GM12878 (cell line): ENCODE results near the gene TPR. TPM values are rescaled to one million over a fixed set of nuclear protein-coding genes. Genes with fewer than 3 reads are reported as not detected.

Source experiments
- ATAC-seq: fragments of 200-7000 bp; cut with Tn5 transposase; 3 replicates; pipeline ENCODE4 v1.9.1; 2020; ENCODE audit warnings: mild to moderate bottlenecking, moderate library complexity
- BruUV-seq: library from RNA; stranded (reverse); fragments of 400-500 nt; replicated peaks from 2 replicates; lab custom pipeline; 2021; lab: Mats Ljungman, UMichigan
- CTCF ChIA-PET: fragments of 300-600 bp; sonication (Branson Sonifier 250); formaldehyde crosslinking; extraction: SDS; loops from one replicate; lab custom pipeline; 2021; ENCODE audit warnings: inconsistent platforms; lab: Yijun Ruan, JAX
- POLR2A ChIA-PET: fragments of 350-600 bp; formaldehyde crosslinking; extraction: SDS; loops from one replicate; lab custom pipeline; 2021; ENCODE audit warnings: inconsistent platforms; lab: Charles Lee
- RAD21 ChIA-PET: fragments of 300-600 bp; sonication (Branson Sonifier 250); formaldehyde crosslinking; loops from one replicate; lab custom pipeline; 2023; ENCODE audit warnings: antibody characterized with exemption; ENCODE audit not compliant: unreplicated experiment; lab: Charles Lee
- SMC1A ChIA-PET: fragments of 300-600 bp; sonication (Branson Sonifier 250); formaldehyde crosslinking; loops from one replicate; lab custom pipeline; 2023; ENCODE audit not compliant: unreplicated experiment, uncharacterized antibody; lab: Charles Lee
- DNase-seq: peaks from one replicate; pipeline ENCODE4 v3.0.0-alpha.2; 2011; ENCODE audit warnings: low read depth, low spot score
- FAIRE-seq: peaks from 3 replicates; lab custom pipeline; 2011; peaks lifted over from hg19 to GRCh38; lab: Jason Lieb, UNC
- H2AFZ ChIP-seq: 2 replicates; pipeline ENCODE4 v1.6.0; 2011; ENCODE audit warnings: low read depth, low read length, control low read depth; ENCODE audit not compliant: control insufficient read depth
- H3K27ac ChIP-seq: 2 replicates; pipeline ENCODE4 v1.5.1; 2011; ENCODE audit warnings: control low read depth; ENCODE audit not compliant: control insufficient read depth, insufficient read depth
- H3K27me3 ChIP-seq, 2 experiments: replicated peaks in 1 of 2; 2 replicates each; pipeline versions ENCODE4 v1.6.0 to v1.6.1; 2011; ENCODE audit warnings: low read length in 1 of 2; ENCODE audit not compliant: control insufficient read depth in 2 of 2, insufficient read depth in 2 of 2
- H3K36me3 ChIP-seq, 2 experiments: 2 replicates each; pipeline ENCODE4 v1.5.1; 2011; ENCODE audit warnings: low read length in 1 of 2; ENCODE audit not compliant: control insufficient read depth in 2 of 2, insufficient read depth in 2 of 2
- H3K4me1 ChIP-seq: 2 replicates; pipeline ENCODE4 v1.6.1; 2011; ENCODE audit warnings: mild to moderate bottlenecking, low read length, moderate library complexity, mixed read lengths; ENCODE audit not compliant: control insufficient read depth, insufficient read depth
- H3K4me2 ChIP-seq: 2 replicates; pipeline ENCODE4 v1.6.0; 2011; ENCODE audit warnings: control low read depth; ENCODE audit not compliant: control insufficient read depth, insufficient read depth
- H3K4me3 ChIP-seq: fragments of 200-600 bp; sonication (generic); 2 replicates; pipeline ENCODE4 v1.5.1; 2016
- H3K79me2 ChIP-seq: 2 replicates; pipeline ENCODE4 v1.6.0; 2011; ENCODE audit warnings: low read length; ENCODE audit not compliant: control insufficient read depth, insufficient read depth
- H3K9ac ChIP-seq: 2 replicates; pipeline ENCODE4 v1.8.0; 2011; ENCODE audit warnings: low read length, control low read depth, mixed read lengths; ENCODE audit not compliant: control insufficient read depth, insufficient read depth
- H3K9me3 ChIP-seq: replicated peaks from 3 replicates; pipeline ENCODE4 v1.5.1; 2011; ENCODE audit warnings: mild to moderate bottlenecking, low read length; ENCODE audit not compliant: control insufficient read depth, insufficient read depth
- H4K20me1 ChIP-seq: 2 replicates; pipeline ENCODE4 v1.6.0; 2011; ENCODE audit not compliant: control insufficient read depth, insufficient read depth
- CHD1 ChIP-seq: IDR thresholded peaks from 2 replicates; pipeline ENCODE4 v1.6.1; 2012; ENCODE audit warnings: low read depth, low read length, improper control_type of control experiment
- EGR1 ChIP-seq, 2 experiments: IDR thresholded peaks; 1 replicate in 1 of 2; 2 replicates in 1 of 2; pipeline ENCODE4 v1.6.1; 2011 to 2012; ENCODE audit warnings: low read depth in 2 of 2, low read length in 2 of 2, borderline replicate concordance in 1 of 2, mild to moderate bottlenecking in 1 of 2, moderate library complexity in 1 of 2
- HDAC2 ChIP-seq: fragments of 200-600 bp; sonication (generic); IDR thresholded peaks from 2 replicates; pipeline ENCODE4 v1.6.1; 2017
- IRF4 ChIP-seq: IDR thresholded peaks from 2 replicates; pipeline ENCODE4 v1.6.1; 2011; ENCODE audit warnings: low read depth, low read length
- MEF2A ChIP-seq: IDR thresholded peaks from 2 replicates; pipeline ENCODE4 v1.6.1; 2011; ENCODE audit warnings: low read depth, mild to moderate bottlenecking, low read length, moderate library complexity; ENCODE audit not compliant: insufficient read depth
- MEF2B ChIP-seq: fragments of 450-650 bp; IDR thresholded peaks from 2 replicates; pipeline ENCODE4 v1.6.1; 2018; ENCODE audit warnings: mild to moderate bottlenecking, moderate library complexity; ENCODE audit not compliant: partially characterized antibody, poor library complexity, severe bottlenecking
- MTA3 ChIP-seq: IDR thresholded peaks from 2 replicates; pipeline ENCODE4 v1.6.1; 2012; ENCODE audit warnings: low read length, inconsistent platforms, borderline replicate concordance
- MXI1 ChIP-seq: fragments of 150-350 bp; IDR thresholded peaks from 2 replicates; pipeline ENCODE4 v1.6.1; 2011; ENCODE audit warnings: low read depth, mild to moderate bottlenecking, inconsistent platforms, low read length, improper control_type of control experiment
- RAD21 ChIP-seq: IDR thresholded peaks from 2 replicates; pipeline ENCODE4 v1.6.1; 2011; ENCODE audit warnings: mild to moderate bottlenecking, low read depth, low read length, moderate library complexity; ENCODE audit not compliant: insufficient read depth
- SIX5 ChIP-seq: IDR thresholded peaks from 2 replicates; pipeline ENCODE4 v1.6.1; 2011; ENCODE audit warnings: mild to moderate bottlenecking, low read depth, low read length, moderate library complexity; ENCODE audit not compliant: severe bottlenecking
- WGBS: methylation state at CpG from one replicate; pipeline ENCODE4 v1.1.6; 2016; ENCODE audit warnings: low lambda C conversion rate; ENCODE audit not compliant: insufficient replicate concordance, insufficient coverage; ENCODE audit errors: missing lambda C conversion rate; 5-methylcytosine and 5-hydroxymethylcytosine counted together
- in situ Hi-C: fragments of 300-500 bp; cut with MboI; formaldehyde crosslinking; loops from 9 replicates; pipeline ENCODE4 v1.14.3; 2018; ENCODE audit warnings: mixed read lengths
- intact Hi-C: fragments of 100-400 bp; cut with micrococcal nuclease; formaldehyde crosslinking; loops from one replicate; pipeline ENCODE4 v1.14.2; 2022; ENCODE audit not compliant: unreplicated experiment
- polyA plus RNA-seq, 11 experiments: library from polyadenylated mRNA; depleted of rRNA in 4 of 11; unstranded in 6 of 11; stranded (reverse) in 5 of 11; fragments of >200 nt; fragmentation: Nextera tagmentation in 4 of 11; fragmentation: Illumina TruSeq in 1 of 11; extraction: Ambion mirVana in 4 of 11; extraction: Trizol in 1 of 11; gene quantifications; 1 replicate in 1 of 11; 2 replicates in 10 of 11; pipeline versions ENCODE4 v1.2.1 to v1.2.3, GENCODE V29; 2011 to 2016; ENCODE audit warnings: inconsistent platforms in 2 of 11, missing spikeins in 2 of 11, low read depth in 1 of 11
- total RNA-seq, 4 experiments: library from RNA; depleted of rRNA in 3 of 4; stranded (reverse); fragments of >200 nt in 3 of 4; fragmentation: Illumina TruSeq in 1 of 4; extraction: Trizol in 1 of 4; gene quantifications; 2 replicates each; pipeline versions ENCODE4 v1.2.1 to v1.2.3, GENCODE V29; 2013 to 2021
- TF ChIP-seq, protein P1 (sequence below): IDR thresholded peaks from 2 replicates; pipeline ENCODE4 v1.6.1; 2011; ENCODE audit warnings: mild to moderate bottlenecking, low read depth, low read length, moderate library complexity; ENCODE audit not compliant: insufficient replicate concordance
- TF ChIP-seq, protein P2 (sequence below): fragments of 450-650 bp; formaldehyde crosslinking; IDR thresholded peaks from 2 replicates; pipeline ENCODE4 v1.5.0; 2022; ENCODE audit warnings: mild to moderate bottlenecking, missing genetic modification characterization
- TF ChIP-seq, protein P3 (sequence below): fragments of 450-650 bp; IDR thresholded peaks from 2 replicates; pipeline ENCODE4 v1.6.1; 2018; ENCODE audit warnings: mild to moderate bottlenecking, low read depth, moderate library complexity; ENCODE audit not compliant: partially characterized antibody
- TF ChIP-seq, protein P4 (sequence below): fragments of 450-650 bp; IDR thresholded peaks from 2 replicates; pipeline ENCODE4 v1.6.1; 2017; ENCODE audit warnings: antibody characterized with exemption, mild to moderate bottlenecking, moderate library complexity

TPR gene
- total and polyA plus RNA-seq, 10 of the 15 experiments (the other 5 are each of a cell fraction or from before 2014, with no cell fraction given): 30.9 to 122 (median 92.2) TPM

DNA sequence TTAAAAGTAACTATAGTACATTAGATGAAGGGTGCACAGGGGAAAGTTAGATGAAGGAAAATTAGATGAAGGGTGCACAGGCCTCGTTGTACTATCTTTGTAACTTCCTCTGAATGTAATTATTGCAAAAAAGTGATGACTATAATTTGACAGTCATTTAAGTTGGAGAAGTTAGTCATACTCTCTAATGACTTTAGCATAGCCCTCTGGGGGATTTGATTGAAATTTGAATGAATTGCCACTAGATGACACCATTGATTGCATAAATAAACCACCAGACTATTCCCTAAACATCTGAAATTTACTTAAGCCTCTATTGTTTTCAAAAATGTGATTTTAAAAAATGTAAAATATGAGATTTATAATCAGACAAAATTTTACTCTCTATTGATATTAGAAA, 102.6 kb downstream of the TPR start:
- ChIA-PET SMC1A (no interaction called here), POLR2A (no interaction called here), CTCF (interaction anchor here (0.9 kb wide), 1 partner anchor 24 kb away, joined by 3 read pairs; no protein-coding TSS in a partner anchor), RAD21 (no interaction called here)
- no peak overlapping the region for H3K9ac ChIP-seq
- FAIRE-seq (no peak), ATAC-seq (no peak; the same call in 1 of the 3 replicates), DNase-seq (no peak)
- no peak overlapping the region for H2AFZ ChIP-seq
- H3K4me1 ChIP-seq: no peaks in the 10 kb centered on the region
- no peaks in the 10 kb centered on the region for H3K27me3 ChIP-seq
- H3K4me3 ChIP-seq: no peak overlapping the region
- H3K4me2 ChIP-seq: no peak overlapping the region
- no peaks in the 10 kb centered on the region for H3K9me3 ChIP-seq
- WGBS: 0% methylated on average over 1 of the region's 1 CpG
- no peaks in the 10 kb centered on the region for H3K79me2 ChIP-seq
- no TSS peak for BruUV-seq
- intact Hi-C loops: no loop called here
- no peak overlapping the region for H3K27ac ChIP-seq
- in situ Hi-C loops: no loop called here
- no peaks in the 10 kb centered on the region for H4K20me1 ChIP-seq
- H3K36me3 ChIP-seq: no peaks in the 10 kb centered on the region
- TF ChIP-seq CHD1 (no peak), MXI1 (no peak), MEF2A (no peak), IRF4 (no peak), MEF2B (peak; percentile 30), MTA3 (no peak), SIX5 (no peak), EGR1 (IDR thresholded peaks at IDR 0.05; ENCODE audit: borderline replicate concordance in 1 of 2, low read depth in 2 of 2, low read length in 2 of 2) (no peak), RAD21 (peak; percentile 24; the same call in 1 of the 2 replicates), HDAC2 (no peak)
- TF ChIP-seq, protein P1, sequence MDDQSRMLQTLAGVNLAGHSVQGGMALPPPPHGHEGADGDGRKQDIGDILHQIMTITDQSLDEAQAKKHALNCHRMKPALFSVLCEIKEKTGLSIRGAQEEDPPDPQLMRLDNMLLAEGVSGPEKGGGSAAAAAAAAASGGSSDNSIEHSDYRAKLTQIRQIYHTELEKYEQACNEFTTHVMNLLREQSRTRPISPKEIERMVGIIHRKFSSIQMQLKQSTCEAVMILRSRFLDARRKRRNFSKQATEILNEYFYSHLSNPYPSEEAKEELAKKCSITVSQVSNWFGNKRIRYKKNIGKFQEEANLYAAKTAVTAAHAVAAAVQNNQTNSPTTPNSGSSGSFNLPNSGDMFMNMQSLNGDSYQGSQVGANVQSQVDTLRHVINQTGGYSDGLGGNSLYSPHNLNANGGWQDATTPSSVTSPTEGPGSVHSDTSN: no peak
- TF ChIP-seq, protein P2, sequence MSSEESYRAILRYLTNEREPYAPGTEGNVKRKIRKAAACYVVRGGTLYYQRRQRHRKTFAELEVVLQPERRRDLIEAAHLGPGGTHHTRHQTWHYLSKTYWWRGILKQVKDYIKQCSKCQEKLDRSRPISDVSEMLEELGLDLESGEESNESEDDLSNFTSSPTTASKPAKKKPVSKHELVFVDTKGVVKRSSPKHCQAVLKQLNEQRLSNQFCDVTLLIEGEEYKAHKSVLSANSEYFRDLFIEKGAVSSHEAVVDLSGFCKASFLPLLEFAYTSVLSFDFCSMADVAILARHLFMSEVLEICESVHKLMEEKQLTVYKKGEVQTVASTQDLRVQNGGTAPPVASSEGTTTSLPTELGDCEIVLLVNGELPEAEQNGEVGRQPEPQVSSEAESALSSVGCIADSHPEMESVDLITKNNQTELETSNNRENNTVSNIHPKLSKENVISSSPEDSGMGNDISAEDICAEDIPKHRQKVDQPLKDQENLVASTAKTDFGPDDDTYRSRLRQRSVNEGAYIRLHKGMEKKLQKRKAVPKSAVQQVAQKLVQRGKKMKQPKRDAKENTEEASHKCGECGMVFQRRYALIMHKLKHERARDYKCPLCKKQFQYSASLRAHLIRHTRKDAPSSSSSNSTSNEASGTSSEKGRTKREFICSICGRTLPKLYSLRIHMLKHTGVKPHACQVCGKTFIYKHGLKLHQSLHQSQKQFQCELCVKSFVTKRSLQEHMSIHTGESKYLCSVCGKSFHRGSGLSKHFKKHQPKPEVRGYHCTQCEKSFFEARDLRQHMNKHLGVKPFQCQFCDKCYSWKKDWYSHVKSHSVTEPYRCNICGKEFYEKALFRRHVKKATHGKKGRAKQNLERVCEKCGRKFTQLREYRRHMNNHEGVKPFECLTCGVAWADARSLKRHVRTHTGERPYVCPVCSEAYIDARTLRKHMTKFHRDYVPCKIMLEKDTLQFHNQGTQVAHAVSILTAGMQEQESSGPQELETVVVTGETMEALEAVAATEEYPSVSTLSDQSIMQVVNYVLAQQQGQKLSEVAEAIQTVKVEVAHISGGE (CRISPR knock-in tag): no peak
- TF ChIP-seq, protein P3, sequence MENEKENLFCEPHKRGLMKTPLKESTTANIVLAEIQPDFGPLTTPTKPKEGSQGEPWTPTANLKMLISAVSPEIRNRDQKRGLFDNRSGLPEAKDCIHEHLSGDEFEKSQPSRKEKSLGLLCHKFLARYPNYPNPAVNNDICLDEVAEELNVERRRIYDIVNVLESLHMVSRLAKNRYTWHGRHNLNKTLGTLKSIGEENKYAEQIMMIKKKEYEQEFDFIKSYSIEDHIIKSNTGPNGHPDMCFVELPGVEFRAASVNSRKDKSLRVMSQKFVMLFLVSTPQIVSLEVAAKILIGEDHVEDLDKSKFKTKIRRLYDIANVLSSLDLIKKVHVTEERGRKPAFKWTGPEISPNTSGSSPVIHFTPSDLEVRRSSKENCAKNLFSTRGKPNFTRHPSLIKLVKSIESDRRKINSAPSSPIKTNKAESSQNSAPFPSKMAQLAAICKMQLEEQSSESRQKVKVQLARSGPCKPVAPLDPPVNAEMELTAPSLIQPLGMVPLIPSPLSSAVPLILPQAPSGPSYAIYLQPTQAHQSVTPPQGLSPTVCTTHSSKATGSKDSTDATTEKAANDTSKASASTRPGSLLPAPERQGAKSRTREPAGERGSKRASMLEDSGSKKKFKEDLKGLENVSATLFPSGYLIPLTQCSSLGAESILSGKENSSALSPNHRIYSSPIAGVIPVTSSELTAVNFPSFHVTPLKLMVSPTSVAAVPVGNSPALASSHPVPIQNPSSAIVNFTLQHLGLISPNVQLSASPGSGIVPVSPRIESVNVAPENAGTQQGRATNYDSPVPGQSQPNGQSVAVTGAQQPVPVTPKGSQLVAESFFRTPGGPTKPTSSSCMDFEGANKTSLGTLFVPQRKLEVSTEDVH: no peak
- TF ChIP-seq, protein P4, sequence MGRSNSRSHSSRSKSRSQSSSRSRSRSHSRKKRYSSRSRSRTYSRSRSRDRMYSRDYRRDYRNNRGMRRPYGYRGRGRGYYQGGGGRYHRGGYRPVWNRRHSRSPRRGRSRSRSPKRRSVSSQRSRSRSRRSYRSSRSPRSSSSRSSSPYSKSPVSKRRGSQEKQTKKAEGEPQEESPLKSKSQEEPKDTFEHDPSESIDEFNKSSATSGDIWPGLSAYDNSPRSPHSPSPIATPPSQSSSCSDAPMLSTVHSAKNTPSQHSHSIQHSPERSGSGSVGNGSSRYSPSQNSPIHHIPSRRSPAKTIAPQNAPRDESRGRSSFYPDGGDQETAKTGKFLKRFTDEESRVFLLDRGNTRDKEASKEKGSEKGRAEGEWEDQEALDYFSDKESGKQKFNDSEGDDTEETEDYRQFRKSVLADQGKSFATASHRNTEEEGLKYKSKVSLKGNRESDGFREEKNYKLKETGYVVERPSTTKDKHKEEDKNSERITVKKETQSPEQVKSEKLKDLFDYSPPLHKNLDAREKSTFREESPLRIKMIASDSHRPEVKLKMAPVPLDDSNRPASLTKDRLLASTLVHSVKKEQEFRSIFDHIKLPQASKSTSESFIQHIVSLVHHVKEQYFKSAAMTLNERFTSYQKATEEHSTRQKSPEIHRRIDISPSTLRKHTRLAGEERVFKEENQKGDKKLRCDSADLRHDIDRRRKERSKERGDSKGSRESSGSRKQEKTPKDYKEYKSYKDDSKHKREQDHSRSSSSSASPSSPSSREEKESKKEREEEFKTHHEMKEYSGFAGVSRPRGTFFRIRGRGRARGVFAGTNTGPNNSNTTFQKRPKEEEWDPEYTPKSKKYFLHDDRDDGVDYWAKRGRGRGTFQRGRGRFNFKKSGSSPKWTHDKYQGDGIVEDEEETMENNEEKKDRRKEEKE: no peak
